IMR-90 (cell line): Measurements from ENCODE around the gene FAR2. TPM values are rescaled to one million over a fixed set of nuclear protein-coding genes. Genes with fewer than 3 reads are reported as not detected.

Experiments
- ATAC-seq: fragments of 200-7000 bp; cut with Tn5 transposase; 2 replicates; pipeline ENCODE4 v1.9.1; 2020; ENCODE audit warnings: low read depth, mild to moderate bottlenecking, moderate library complexity
- BruUV-seq: library from RNA; stranded (reverse); fragments of 400-500 nt; replicated peaks from 2 replicates; lab custom pipeline; 2021; lab: Mats Ljungman, UMichigan
- CTCF ChIA-PET: fragments of 300-600 bp; formaldehyde crosslinking; extraction: SDS; loops from one replicate; lab custom pipeline; 2021; ENCODE audit warnings: antibody characterized with exemption; lab: Yijun Ruan, JAX
- POLR2A ChIA-PET: fragments of 300-600 bp; sonication (Branson Sonifier 250); formaldehyde crosslinking; loops from one replicate; lab custom pipeline; 2022; ENCODE audit warnings: antibody characterized with exemption; ENCODE audit not compliant: unreplicated experiment; lab: Charles Lee
- DNase-seq: peaks from one replicate; pipeline ENCODE4 v3.0.0; 2013
- H2AFZ ChIP-seq: replicated peaks from 2 replicates; pipeline ENCODE3; 2013; ENCODE audit warnings: low read length, mild to moderate bottlenecking; ENCODE audit not compliant: poor library complexity
- H2AK5ac ChIP-seq: 2 replicates; pipeline ENCODE4 v1.6.1; 2013; ENCODE audit warnings: low read depth, low read length, inconsistent platforms
- H2AK9ac ChIP-seq: replicated peaks from 2 replicates; pipeline ENCODE3; 2013; ENCODE audit warnings: mild to moderate bottlenecking, low read depth, low read length, moderate library complexity; ENCODE audit not compliant: poor library complexity
- H2BK120ac ChIP-seq: 2 replicates; pipeline ENCODE4 v1.6.1; 2013; ENCODE audit warnings: low read depth, low read length, inconsistent platforms
- H2BK15ac ChIP-seq: 3 replicates; pipeline ENCODE4 v1.6.1; 2013; ENCODE audit warnings: low read depth, low read length, inconsistent platforms
- H2BK20ac ChIP-seq: 2 replicates; pipeline ENCODE4 v1.6.1; 2013; ENCODE audit warnings: low read depth, mild to moderate bottlenecking, inconsistent platforms, low read length, moderate library complexity
- H2BK5ac ChIP-seq: 2 replicates; pipeline ENCODE4 v1.6.1; 2013; ENCODE audit warnings: mild to moderate bottlenecking, low read depth, low read length, inconsistent platforms; ENCODE audit not compliant: poor library complexity, severe bottlenecking
- H3K14ac ChIP-seq: replicated peaks from 2 replicates; pipeline ENCODE4 v1.6.1; 2013; ENCODE audit warnings: low read depth, low read length, inconsistent platforms
- H3K18ac ChIP-seq: 2 replicates; pipeline ENCODE4 v1.6.1; 2013; ENCODE audit warnings: low read depth, low read length, control low read depth
- H3K23ac ChIP-seq: 2 replicates; pipeline ENCODE4 v1.6.1; 2013; ENCODE audit warnings: low read depth, low read length, inconsistent platforms
- H3K27ac ChIP-seq: 2 replicates; pipeline ENCODE4 v1.5.1; 2013; ENCODE audit warnings: mild to moderate bottlenecking, control low read depth, low read length; ENCODE audit not compliant: insufficient read depth
- H3K27me3 ChIP-seq: 2 replicates; pipeline ENCODE4 v1.6.1; 2013; ENCODE audit warnings: low read length; ENCODE audit not compliant: control insufficient read depth, insufficient read depth
- H3K36me3 ChIP-seq: 2 replicates; pipeline ENCODE4 v1.6.1; 2013; ENCODE audit warnings: low read length, mixed read lengths; ENCODE audit not compliant: control insufficient read depth, insufficient read depth
- H3K4ac ChIP-seq: 2 replicates; pipeline ENCODE4 v1.6.1; 2013; ENCODE audit warnings: low read depth, low read length, inconsistent platforms
- H3K4me1 ChIP-seq: 2 replicates; pipeline ENCODE4 v1.6.1; 2013; ENCODE audit warnings: low read length, mixed read lengths; ENCODE audit not compliant: control insufficient read depth, insufficient read depth
- H3K4me2 ChIP-seq: 2 replicates; pipeline ENCODE4 v1.6.1; 2013; ENCODE audit warnings: low read depth, mild to moderate bottlenecking, control low read depth, low read length, moderate library complexity
- H3K4me3 ChIP-seq: 2 replicates; pipeline ENCODE4 v1.5.1; 2013; ENCODE audit warnings: low read depth, mild to moderate bottlenecking, control low read depth, low read length, moderate library complexity; ENCODE audit not compliant: insufficient read depth
- H3K56ac ChIP-seq: 2 replicates; pipeline ENCODE4 v1.6.1; 2013; ENCODE audit warnings: low read length, inconsistent platforms; ENCODE audit not compliant: insufficient read depth; ENCODE audit errors: extremely low read depth
- H3K79me1 ChIP-seq, 2 experiments: 2 replicates each; pipeline ENCODE4 v1.6.1; 2013; ENCODE audit warnings: low read length in 2 of 2, inconsistent platforms in 1 of 2, low read depth in 1 of 2
- H3K9ac ChIP-seq: 2 replicates; pipeline ENCODE4 v1.6.1; 2013; ENCODE audit warnings: low read depth, low read length, control low read depth
- H3K9me1 ChIP-seq: 2 replicates; pipeline ENCODE4 v1.6.1; 2013; ENCODE audit warnings: low read length, inconsistent platforms; ENCODE audit not compliant: insufficient read depth
- H3K9me3 ChIP-seq: 2 replicates; pipeline ENCODE4 v1.6.1; 2013; ENCODE audit warnings: low read length; ENCODE audit not compliant: control insufficient read depth, insufficient read depth
- H4K20me1 ChIP-seq: 2 replicates; pipeline ENCODE4 v1.6.1; 2013; ENCODE audit warnings: low read length, inconsistent platforms; ENCODE audit not compliant: insufficient read depth
- H4K5ac ChIP-seq: 2 replicates; pipeline ENCODE4 v1.6.1; 2013; ENCODE audit warnings: mild to moderate bottlenecking, low read depth, low read length, control low read depth
- H4K8ac ChIP-seq, 2 experiments: 2 replicates each; pipeline ENCODE4 v1.6.1; 2013; ENCODE audit warnings: low read depth in 2 of 2, low read length in 2 of 2, control low read depth in 1 of 2, inconsistent platforms in 1 of 2
- H4K91ac ChIP-seq: 2 replicates; pipeline ENCODE4 v1.6.1; 2013; ENCODE audit warnings: low read depth, low read length, inconsistent platforms; ENCODE audit not compliant: insufficient read depth
- BHLHE40 ChIP-seq: fragments of 150-350 bp; IDR thresholded peaks from 2 replicates; pipeline ENCODE4 v1.6.1; 2016; ENCODE audit warnings: mild to moderate bottlenecking, low read depth, low read length
- CEBPB ChIP-seq: IDR thresholded peaks from 2 replicates; pipeline ENCODE4 v1.6.1; 2012; ENCODE audit warnings: low read depth, low read length, improper control_type of control experiment
- CHD1 ChIP-seq: IDR thresholded peaks from 2 replicates; pipeline ENCODE4 v1.6.1; 2012; ENCODE audit warnings: low read depth, low read length, improper control_type of control experiment
- ELK1 ChIP-seq: fragments of 150-350 bp; IDR thresholded peaks from 2 replicates; pipeline ENCODE4 v1.6.1; 2016; ENCODE audit warnings: low read depth, mild to moderate bottlenecking, low read length, moderate library complexity, borderline replicate concordance
- FOS ChIP-seq: fragments of 150-350 bp; IDR thresholded peaks from 2 replicates; pipeline ENCODE4 v1.6.1; 2016; ENCODE audit warnings: low read depth, low read length
- MAFK ChIP-seq: IDR thresholded peaks from 2 replicates; pipeline ENCODE4 v1.6.1; 2012; ENCODE audit warnings: low read depth, low read length, improper control_type of control experiment
- MXI1 ChIP-seq: IDR thresholded peaks from 2 replicates; pipeline ENCODE4 v1.6.1; 2012; ENCODE audit warnings: low read depth, mild to moderate bottlenecking, low read length, moderate library complexity, borderline replicate concordance
- NFE2L2 ChIP-seq: fragments of 150-350 bp; IDR thresholded peaks from 2 replicates; pipeline ENCODE4 v1.6.1; 2016; ENCODE audit warnings: low read depth, mild to moderate bottlenecking, low read length
- RFX5 ChIP-seq: IDR thresholded peaks from 2 replicates; pipeline ENCODE4 v1.8.0; 2012; ENCODE audit warnings: low read depth, mild to moderate bottlenecking, low read length, moderate library complexity
- USF2 ChIP-seq: fragments of 150-350 bp; IDR thresholded peaks from 2 replicates; pipeline ENCODE4 v1.6.1; 2017; ENCODE audit warnings: mild to moderate bottlenecking, antibody characterized with exemption, low read length, low read depth
- WGBS, 2 experiments: methylation state at CpG; one replicate each; pipeline versions ENCODE4 v1.1.5 to v1.1.7; 2013; ENCODE audit warnings: missing lambda C conversion rate in 2 of 2; ENCODE audit not compliant: insufficient read length in 1 of 2; ENCODE audit errors: extremely low coverage in 2 of 2; 5-methylcytosine and 5-hydroxymethylcytosine counted together
- dilution Hi-C: fragments of 300-500 bp; cut with HindIII; formaldehyde crosslinking; loops from one replicate; pipeline ENCODE4 v1.14.3; 2018; ENCODE audit warnings: low sequenced_read_pairs; ENCODE audit not compliant: unreplicated experiment
- in situ Hi-C: fragments of 300-500 bp; cut with MboI; formaldehyde crosslinking; loops from 3 replicates; pipeline ENCODE4 v1.14.3; 2019; ENCODE audit warnings: low sequenced_read_pairs, inconsistent platforms, mixed read lengths
- intact Hi-C: fragments of 100-400 bp; cut with micrococcal nuclease; formaldehyde crosslinking; loops from 2 replicates; pipeline ENCODE4 v1.10.0; 2022
- polyA plus RNA-seq, 3 experiments: library from polyadenylated mRNA; depleted of rRNA; stranded (reverse); fragments of >200 nt; gene quantifications; 2 replicates each; pipeline ENCODE4 v1.2.3, GENCODE V29; 2012; ENCODE audit warnings: low replicate concordance in 1 of 3
- total RNA-seq: library from RNA; depleted of rRNA; stranded (reverse); fragments of >200 nt; gene quantifications from 2 replicates; pipeline ENCODE4 v1.2.3, GENCODE V29; 2012
- TF ChIP-seq, protein P1 (sequence below): conservative IDR thresholded peaks from 2 replicates; pipeline ENCODE4 v1.5.1; 2012; ENCODE audit warnings: mild to moderate bottlenecking, low read depth, low read length, improper control_type of control experiment

FAR2 gene
- total and polyA plus RNA-seq, 2 of the 4 experiments (the other 2 are of a cell fraction): 1.1 to 2.0 TPM

GRCh38 chr12:29201296-29201695 lies 52.2 kb downstream of the FAR2 start:
- Histone ChIP-seq H3K18ac (no peak overlapping the region), H4K8ac (no peak overlapping the region), H3K23ac (no peak overlapping the region), H3K56ac (no peak overlapping the region), H2BK120ac (no peak overlapping the region), H2BK5ac (no peak overlapping the region), H2BK15ac (no peak overlapping the region), H3K14ac (no peak overlapping the region), H3K4ac (no peak overlapping the region), H3K27me3 (no peaks in the 10 kb centered on the region), H2AK5ac (no peak overlapping the region), H3K79me1 (no peaks in the 10 kb centered on the region), H2AK9ac (no peak overlapping the region), H4K20me1 (no peaks in the 10 kb centered on the region), H3K4me3 (no peak overlapping the region), H4K91ac (no peak overlapping the region), H3K36me3 (no peaks in the 10 kb centered on the region), H2AFZ (no peak overlapping the region), H2BK20ac (no peak overlapping the region), H3K9ac (no peak overlapping the region), H3K4me1 (no peaks in the 10 kb centered on the region), H4K5ac (no peak overlapping the region), H3K4me2 (no peak overlapping the region), H3K9me1 (no peaks in the 10 kb centered on the region), H3K27ac (no peak overlapping the region), H3K9me3 (no peaks in the 10 kb centered on the region)
- dilution Hi-C loops: no loop called here
- ChIA-PET CTCF (no interaction called here), POLR2A (no interaction called here)
- in situ Hi-C loops: no loop called here
- no peak for ATAC-seq
- intact Hi-C loops: no loop called here
- DNase-seq: no peak
- no TSS peak for BruUV-seq
- no CpG with 5 or more reads among the region's 3 CpGs for WGBS, 2 experiments
- no peak for TF ChIP-seq MAFK
- TF ChIP-seq RFX5: no peak
- TF ChIP-seq CHD1: no peak
- no peak for TF ChIP-seq CEBPB
- TF ChIP-seq FOS: no peak
- no peak for TF ChIP-seq BHLHE40
- TF ChIP-seq NFE2L2: no peak
- no peak for TF ChIP-seq ELK1
- TF ChIP-seq MXI1: no peak
- TF ChIP-seq USF2: no peak
- TF ChIP-seq, protein P1, sequence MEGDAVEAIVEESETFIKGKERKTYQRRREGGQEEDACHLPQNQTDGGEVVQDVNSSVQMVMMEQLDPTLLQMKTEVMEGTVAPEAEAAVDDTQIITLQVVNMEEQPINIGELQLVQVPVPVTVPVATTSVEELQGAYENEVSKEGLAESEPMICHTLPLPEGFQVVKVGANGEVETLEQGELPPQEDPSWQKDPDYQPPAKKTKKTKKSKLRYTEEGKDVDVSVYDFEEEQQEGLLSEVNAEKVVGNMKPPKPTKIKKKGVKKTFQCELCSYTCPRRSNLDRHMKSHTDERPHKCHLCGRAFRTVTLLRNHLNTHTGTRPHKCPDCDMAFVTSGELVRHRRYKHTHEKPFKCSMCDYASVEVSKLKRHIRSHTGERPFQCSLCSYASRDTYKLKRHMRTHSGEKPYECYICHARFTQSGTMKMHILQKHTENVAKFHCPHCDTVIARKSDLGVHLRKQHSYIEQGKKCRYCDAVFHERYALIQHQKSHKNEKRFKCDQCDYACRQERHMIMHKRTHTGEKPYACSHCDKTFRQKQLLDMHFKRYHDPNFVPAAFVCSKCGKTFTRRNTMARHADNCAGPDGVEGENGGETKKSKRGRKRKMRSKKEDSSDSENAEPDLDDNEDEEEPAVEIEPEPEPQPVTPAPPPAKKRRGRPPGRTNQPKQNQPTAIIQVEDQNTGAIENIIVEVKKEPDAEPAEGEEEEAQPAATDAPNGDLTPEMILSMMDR: no peak
